Measurements from ENCODE around the gene SMAD3.
A peak's percentile ranks its signal among the peaks of the same experiment; 100 is the strongest.
"Not testable (repeated sequence)": the region's sequence is repeated elsewhere in the genome, so short reads cannot be mapped to it uniquely, and the experiment has no call there.

SMAD3 gene

DNA sequence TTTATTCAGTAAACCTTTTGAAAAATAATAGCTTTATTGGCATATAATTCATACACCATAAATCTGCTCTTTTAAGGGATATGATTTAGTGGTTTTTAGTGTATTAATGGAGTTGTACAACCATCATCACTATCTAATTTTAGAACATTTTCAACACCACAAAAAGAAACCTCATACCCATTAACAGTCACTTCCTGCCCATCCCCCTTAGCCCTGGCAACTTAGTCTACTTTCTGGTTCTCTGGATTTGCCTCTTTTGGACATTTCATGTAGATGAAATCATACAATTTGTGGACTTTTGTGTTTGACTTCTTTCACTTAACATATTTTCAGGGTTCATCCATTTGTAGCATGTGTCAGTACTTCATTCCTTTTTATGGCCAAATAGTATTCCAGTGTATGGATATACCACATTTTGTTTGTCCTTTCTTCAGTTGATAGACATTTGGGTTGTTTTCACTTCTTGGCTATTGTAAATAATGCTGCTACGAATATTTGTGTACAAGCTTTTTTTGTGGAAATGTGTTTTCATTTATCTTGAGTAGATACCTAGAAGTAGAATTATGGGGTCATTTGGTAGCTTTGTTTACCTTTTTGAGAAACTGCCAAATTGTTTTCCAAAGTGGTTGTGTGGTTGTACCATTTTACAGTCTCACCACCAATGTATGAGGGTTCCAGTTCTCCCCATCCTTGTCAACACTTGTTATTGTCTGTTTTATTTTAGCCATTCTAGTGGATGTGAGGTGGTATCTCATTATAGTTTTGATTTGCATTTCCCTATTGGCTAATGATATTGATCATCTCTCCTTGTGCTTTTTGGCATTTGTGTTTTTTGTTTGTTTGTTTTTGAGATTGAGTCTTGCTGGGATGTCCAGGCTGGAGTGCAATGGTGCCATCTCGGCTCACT is 45.8 kb downstream of the SMAD3 start:
- DNase-seq, result no peak

GRCh38 chr15:67114046-67114445 is 48.6 kb downstream of the SMAD3 start:
- DNase-seq, result no peak

- no peak for DNase-seq
These were observed 49.6 kb downstream of the SMAD3 start for GRCh38 chr15:67114846-67115585.

DNA sequence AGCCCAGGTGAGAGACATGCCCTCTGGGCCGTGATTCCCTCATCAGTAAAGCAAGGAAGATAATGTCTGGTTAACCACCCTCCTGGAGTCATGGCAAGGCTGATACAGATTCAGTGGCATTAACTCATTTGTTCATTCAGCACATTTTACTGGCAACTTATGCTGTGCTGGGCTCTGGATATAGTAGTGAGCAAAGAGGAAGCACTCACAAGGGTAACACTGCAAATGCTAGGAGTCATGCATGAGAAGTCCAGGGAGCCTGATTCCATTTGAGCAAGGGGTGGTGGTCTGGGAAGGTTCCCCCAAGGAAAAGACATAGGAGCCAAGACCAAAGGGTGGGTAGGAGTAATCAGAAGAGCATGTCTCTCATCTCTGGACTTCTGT is 50.2 kb downstream of the SMAD3 start:
- no peak for DNase-seq

DNA sequence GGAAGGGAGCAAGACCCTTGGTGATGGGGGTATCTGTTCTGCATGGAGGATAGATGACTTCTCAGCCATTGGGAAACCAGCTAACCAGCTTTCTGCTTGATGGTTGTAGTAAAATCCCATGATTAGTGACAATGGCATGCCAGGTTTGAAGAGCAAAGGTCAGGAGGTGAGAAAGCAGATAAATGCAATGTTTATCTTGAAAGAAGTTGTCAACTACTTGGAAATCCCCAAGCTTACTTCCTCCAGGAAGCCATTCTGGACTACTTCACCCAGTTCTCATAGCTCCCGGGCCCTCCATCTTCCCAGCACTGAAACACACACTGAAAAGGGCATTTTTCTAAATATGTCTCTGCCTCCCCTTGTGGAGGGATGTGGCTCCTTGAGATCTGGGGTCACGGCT is 51.3 kb downstream of the SMAD3 start:
- no peak for DNase-seq

DNA sequence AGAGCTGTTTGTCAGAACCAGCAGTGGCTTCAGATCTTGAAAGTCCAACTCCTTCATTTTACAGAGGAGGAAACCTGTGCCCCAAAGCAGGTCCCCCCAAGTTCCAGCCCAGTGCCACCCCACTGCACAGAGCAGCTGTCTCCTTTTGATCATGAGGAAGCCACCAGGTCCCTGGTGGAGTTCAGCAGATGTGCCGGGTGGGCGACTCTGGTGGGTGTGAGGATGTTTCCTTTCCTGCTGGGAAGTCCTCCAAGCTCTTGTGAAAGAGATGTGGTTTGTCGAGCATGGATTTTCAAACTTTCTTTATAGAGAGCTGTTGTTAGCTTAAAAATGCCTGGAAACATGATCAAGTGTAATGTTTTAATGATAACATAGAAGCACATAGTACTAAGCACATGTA is 52.0 kb downstream of the SMAD3 start:
- DNase-seq, result no peak

DNA sequence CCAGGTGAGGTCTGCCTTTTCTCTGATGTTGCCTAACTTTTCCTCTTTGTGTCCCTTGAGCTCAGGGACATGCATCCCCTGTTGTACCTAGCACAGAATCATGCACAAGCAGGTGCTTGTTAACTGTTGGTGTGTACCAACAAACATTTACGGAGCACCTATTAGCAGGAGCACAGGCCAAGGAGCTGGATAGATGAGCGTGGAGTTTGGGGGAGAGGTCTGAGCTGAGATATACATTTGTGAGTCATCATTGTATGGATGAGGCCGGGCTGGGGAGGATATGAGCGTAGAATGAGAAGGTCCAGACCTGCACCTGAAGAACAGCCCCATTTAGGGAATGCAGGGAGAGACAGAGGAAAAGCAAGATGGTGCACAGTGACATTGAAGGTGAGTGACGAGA is 53.4 kb downstream of the SMAD3 start:
- no peak for DNase-seq

GRCh38 chr15:67119238-67119846 is 53.9 kb downstream of the SMAD3 start:
- no peak for DNase-seq

DNA sequence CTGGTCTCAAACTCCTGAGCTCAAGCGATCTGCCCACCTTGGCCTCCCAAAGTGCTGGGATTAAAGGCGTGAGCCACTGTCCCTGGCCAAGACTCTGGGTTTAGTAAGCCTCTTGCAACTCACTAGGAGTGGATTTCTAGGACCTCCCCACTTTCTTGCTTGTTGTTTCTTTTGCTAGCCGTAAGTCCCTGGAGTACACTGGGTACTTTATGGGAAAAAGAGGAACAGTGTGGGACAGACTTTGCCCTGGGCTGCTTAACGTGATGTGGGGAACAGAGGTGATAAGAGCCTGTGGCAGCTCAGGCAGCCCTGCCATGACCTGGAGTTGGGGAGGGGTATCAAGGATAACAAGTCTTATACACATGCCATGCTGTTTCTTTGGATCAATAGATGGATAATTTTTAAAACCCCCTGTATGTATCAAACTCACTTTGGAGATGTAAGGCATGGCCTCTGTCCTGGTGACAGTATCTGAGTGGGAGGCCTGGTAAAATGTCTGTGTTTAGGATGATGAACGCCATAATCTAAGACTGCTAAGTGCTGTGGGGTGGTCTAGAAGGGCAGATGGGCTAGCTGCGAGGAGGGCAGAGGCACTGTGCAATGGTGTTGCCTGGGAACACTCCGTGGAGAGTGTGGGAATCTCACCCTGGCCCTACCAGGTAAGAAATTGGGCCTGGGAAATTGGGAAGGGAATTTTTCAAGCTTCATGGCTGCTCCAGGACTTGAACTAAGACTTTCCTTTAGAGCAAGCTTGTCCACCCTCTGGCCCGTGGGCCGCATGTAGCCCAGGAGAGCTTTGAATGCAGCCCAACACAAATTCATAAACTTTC is 54.8 kb downstream of the SMAD3 start:
- DNase-seq, result no peak

DNA sequence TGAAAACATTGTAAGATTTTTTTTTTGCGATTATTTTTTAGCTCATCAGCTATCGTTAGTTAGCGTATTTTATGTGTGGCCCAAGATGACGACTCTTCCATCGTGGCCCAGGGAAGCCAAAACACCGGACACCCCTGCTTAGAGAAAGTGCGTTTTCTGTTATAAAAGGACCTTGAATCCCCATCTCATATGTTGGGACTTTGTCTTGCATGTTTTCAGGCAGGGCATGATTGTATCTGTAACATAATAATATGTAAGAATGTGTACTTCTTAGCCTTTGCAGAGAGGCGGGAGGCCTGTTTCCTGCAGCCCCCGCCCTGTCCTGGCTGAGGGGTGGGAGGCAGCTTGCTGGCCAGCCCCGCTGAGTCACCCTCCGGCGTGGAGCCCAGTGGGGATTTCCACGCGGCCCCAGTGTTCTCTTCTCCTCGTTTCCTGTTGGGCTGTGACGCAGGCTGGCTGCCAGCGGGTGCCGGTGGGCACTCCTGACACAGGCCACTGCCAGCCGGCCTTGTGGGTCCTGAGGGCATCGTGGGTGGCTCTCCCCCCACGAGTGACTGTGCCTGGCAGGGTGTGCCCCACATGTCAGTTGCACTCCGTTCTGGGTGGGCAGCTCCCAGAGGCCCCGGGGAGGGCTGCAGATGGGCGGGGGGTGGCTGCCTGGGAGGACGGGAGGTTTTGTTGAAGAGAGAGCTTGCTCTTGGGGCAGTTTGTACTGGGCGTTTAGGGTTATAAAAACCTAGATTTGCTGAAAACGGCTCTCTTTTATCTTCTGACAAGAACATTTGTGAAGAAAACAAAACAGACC is 55.6 kb downstream of the SMAD3 start:
- DNase-seq, result no peak

- no peak for DNase-seq
These were observed 56.5 kb downstream of the SMAD3 start for GRCh38 chr15:67121644-67122605.

DNA sequence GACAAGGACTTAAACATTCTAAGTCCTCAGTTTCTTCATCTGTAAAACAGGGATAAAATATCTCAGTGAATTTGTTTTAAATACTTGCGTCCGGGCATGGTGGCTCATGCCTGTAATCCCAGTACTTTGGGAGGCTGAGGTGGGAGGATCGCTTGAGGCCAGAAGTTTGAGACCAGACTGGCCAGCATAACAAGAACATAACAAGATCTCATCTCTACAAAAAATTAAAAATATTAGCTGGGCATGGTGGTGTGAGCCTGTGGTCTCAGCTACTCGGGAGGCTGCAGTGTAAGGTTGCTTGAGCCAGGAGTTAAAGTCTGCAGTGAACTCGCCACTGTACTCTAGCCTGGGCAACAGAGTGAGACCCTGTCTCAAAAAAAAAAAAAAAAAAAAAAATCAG is 57.4 kb downstream of the SMAD3 start:
- DNase-seq, result not testable (repeated sequence)

DNA sequence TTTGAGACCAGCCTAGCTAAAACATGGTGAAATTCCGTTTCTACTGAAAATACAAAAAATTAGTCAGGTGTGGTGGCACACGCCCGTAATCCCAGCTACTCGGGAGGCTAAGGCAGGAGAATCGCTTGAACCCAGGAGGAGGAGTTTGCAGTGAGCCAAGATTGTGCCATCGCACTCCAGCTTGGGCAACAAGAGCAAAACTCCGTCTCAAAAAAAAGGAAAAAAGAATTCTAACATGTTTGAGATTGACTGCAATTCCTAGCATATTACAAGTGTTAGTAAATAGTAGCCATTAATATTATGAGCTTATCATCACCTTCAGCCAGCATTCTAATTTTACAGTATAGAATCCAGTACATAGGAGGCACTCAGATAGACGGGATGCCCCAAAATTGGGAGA is 57.9 kb downstream of the SMAD3 start:
- not testable (repeated sequence) for DNase-seq

- DNase-seq, result no peak
These were observed 58.7 kb downstream of the SMAD3 start for GRCh38 chr15:67124111-67124510.

DNA sequence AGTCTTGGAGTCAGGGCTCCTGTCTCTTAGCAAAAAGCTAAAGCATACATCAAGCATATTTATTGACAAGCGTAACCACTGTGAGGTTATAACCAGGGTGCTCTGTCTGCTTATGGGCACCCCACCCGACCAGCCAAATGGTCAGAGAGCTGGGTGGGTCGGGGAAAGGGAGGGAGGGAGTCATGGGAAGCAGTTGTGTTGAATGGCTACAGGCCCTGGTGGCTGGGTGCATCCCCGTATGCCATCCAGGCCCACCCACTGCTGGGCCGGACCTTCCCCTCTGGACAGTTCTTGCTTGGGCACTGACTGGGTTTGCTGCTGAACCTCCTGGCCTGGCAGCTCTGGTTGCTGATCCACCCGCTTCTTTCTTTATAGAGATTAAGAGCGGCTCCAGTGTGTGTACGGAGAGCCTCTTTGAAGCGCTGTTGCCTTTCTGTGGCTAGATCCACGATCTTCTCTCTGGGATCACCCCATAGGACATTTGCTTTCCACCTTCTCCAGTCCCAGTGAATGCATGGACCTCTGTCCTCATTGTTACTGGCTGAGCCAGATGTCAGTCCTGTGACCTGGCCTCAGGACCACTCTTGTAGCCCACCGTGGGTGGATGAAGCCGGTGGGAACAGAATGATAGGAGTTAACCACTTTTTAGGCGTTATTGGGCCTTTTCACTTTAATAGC is 59.6 kb downstream of the SMAD3 start:
- DNase-seq, result no peak

GRCh38 chr15:67125589-67126502 is 60.4 kb downstream of the SMAD3 start:
- DNase-seq, result no peak

DNA sequence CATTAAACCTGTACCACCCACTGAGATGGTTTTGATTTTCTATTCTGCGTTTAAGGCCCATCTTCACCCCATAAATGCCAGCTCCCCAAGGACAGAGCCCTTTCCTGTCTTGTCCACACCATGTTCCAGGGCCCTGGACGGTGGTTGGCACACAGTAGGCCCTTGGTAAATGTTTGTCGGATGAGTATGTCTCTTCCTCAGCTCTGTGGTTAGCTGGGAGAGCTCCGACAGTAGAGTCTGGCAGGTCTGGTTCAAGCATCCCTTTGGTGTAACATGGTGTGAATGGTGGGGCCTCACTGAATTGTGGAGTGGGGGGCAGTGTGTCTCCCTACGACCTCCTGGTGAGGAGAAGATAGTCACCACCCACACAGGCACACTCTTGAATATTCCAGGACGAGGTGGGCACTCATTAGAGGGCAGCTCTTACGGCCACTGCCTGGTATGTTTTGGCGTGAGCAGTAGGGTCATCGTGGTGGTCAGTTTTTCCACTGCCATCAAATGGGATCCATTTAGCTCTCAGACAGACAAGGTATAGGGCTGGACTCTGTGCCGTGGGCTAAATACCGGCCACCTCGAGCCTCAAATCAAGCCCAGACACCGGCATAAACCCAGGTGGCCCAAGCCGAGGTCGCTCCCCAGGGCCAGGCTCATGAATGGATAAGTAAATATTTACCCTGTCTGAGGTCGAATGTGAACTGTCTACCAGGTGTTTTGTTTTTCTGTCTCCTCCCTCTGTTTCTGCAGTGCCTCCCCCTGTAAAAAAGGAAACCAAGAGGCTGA is 61.3 kb downstream of the SMAD3 start:
- DNase-seq, result peak; percentile 8

- DNase-seq, result no peak
These were observed 61.9 kb downstream of the SMAD3 start for GRCh38 chr15:67127331-67127664.
